K562 (cell line): ENCODE results near the gene HPS4. TPM values are rescaled to one million over a fixed set of nuclear protein-coding genes. Genes with fewer than 3 reads are reported as not detected.

Experiments
- CBX1 ChIP-seq: sonication (generic); IDR thresholded peaks from 2 replicates; pipeline ENCODE4 v1.6.1; 2016; ENCODE audit warnings: antibody characterized with exemption, low read depth, mild to moderate bottlenecking
- CBX3 ChIP-seq, 2 experiments: IDR thresholded peaks; 1 replicate in 1 of 2; 2 replicates in 1 of 2; pipeline ENCODE4 v1.6.1; 2012; ENCODE audit warnings: inconsistent platforms in 2 of 2, low read length in 2 of 2, borderline replicate concordance in 1 of 2, control low read depth in 1 of 2
- CTBP1 ChIP-seq: fragments of 450-650 bp; IDR thresholded peaks from 2 replicates; pipeline ENCODE4 v1.6.1; 2016; ENCODE audit warnings: borderline replicate concordance
- DIDO1 ChIP-seq: fragments of 450-650 bp; IDR thresholded peaks from 2 replicates; pipeline ENCODE4 v1.6.1; 2016; ENCODE audit warnings: low read depth, missing biosample characterization, missing genetic modification characterization
- HDAC1 ChIP-seq, 2 experiments: fragments of 450-650 bp; IDR thresholded peaks; 2 replicates each; pipeline ENCODE4 v1.6.1; 2016 to 2017; ENCODE audit warnings: inconsistent platforms in 1 of 2, mild to moderate bottlenecking in 1 of 2, moderate library complexity in 1 of 2
- JUN ChIP-seq, 2 experiments: sonication (generic) in 1 of 2; formaldehyde crosslinking in 1 of 2; IDR thresholded peaks; 2 replicates each; pipeline versions ENCODE4 v1.6.1 to v1.8.0; 2012 to 2022; ENCODE audit warnings: borderline replicate concordance in 2 of 2, mild to moderate bottlenecking in 2 of 2, improper control_type of control experiment in 1 of 2, low read depth in 1 of 2, low read length in 1 of 2, missing genetic modification reagents in 1 of 2
- KDM5B ChIP-seq: fragments of 200-600 bp; sonication (generic); IDR thresholded peaks from 2 replicates; pipeline ENCODE4 v1.6.1; 2012; ENCODE audit warnings: low read depth, mild to moderate bottlenecking, moderate library complexity, low read length, control low read depth, inconsistent platforms; ENCODE audit not compliant: insufficient replicate concordance
- LCOR ChIP-seq: sonication (generic); formaldehyde crosslinking; IDR thresholded peaks from 2 replicates; pipeline ENCODE4 v1.8.0; 2022; ENCODE audit warnings: mild to moderate bottlenecking, missing genetic modification reagents
- NFE2 ChIP-seq: IDR thresholded peaks from 2 replicates; pipeline ENCODE4 v1.6.1; 2014; ENCODE audit warnings: antibody characterized with exemption, low read depth
- NFRKB ChIP-seq: fragments of 450-650 bp; IDR thresholded peaks from 2 replicates; pipeline ENCODE4 v1.6.1; 2016; ENCODE audit warnings: low read depth
- POLR2G ChIP-seq: fragments of 200-400 bp; formaldehyde crosslinking; IDR thresholded peaks from 2 replicates; pipeline ENCODE4 v1.6.1; 2017; ENCODE audit warnings: low read depth, mild to moderate bottlenecking, antibody characterized with exemption, low read length, moderate library complexity
- RCOR1 ChIP-seq, 2 experiments: IDR thresholded peaks; 2 replicates each; pipeline ENCODE4 v1.6.1; 2012; ENCODE audit warnings: low read depth in 2 of 2, low read length in 2 of 2, borderline replicate concordance in 1 of 2, improper control_type of control experiment in 1 of 2
- SMARCE1 ChIP-seq: fragments of 450-650 bp; IDR thresholded peaks from 2 replicates; pipeline ENCODE4 v1.7.1; 2016; ENCODE audit warnings: mild to moderate bottlenecking
- SUPT5H ChIP-seq: fragments of 450-650 bp; IDR thresholded peaks from 2 replicates; pipeline ENCODE4 v1.6.1; 2016
- TBP ChIP-seq: optimal IDR thresholded peaks from 2 replicates; pipeline ENCODE3; 2011; ENCODE audit warnings: low read depth, low read length, improper control_type of control experiment
- polyA plus RNA-seq, 8 experiments: library from polyadenylated mRNA; depleted of rRNA in 4 of 8; stranded (reverse) in 5 of 8; unstranded in 3 of 8; fragments of >200 nt; fragmentation: Nextera tagmentation in 2 of 8; fragmentation: Illumina TruSeq in 1 of 8; extraction: Ambion mirVana in 2 of 8; extraction: Trizol in 1 of 8; gene quantifications; 2 replicates each; pipeline versions ENCODE4 v1.2.1 to v1.2.3, GENCODE V29; 2011 to 2014; ENCODE audit warnings: inconsistent platforms in 1 of 8, missing spikeins in 1 of 8
- total RNA-seq, 7 experiments: library from RNA; depleted of rRNA in 6 of 7; stranded (reverse); fragments of >200 nt in 6 of 7; fragmentation: Illumina TruSeq in 2 of 7; extraction: Trizol in 2 of 7; gene quantifications; 2 replicates each; pipeline versions ENCODE4 v1.2.1 to v1.2.3, GENCODE V29; 2011 to 2021; ENCODE audit warnings: low replicate concordance in 1 of 7
- TF ChIP-seq, protein P1 (sequence below): sonication (generic); formaldehyde crosslinking; IDR thresholded peaks from 2 replicates; pipeline ENCODE4 v1.8.0; 2022; ENCODE audit warnings: mild to moderate bottlenecking, missing genetic modification reagents
- TF ChIP-seq, protein P2 (sequence below): fragments of 250-450 bp; sonication (Bioruptor Pico); IDR thresholded peaks from 2 replicates; pipeline ENCODE4 v1.8.0; 2021; ENCODE audit warnings: moderate library complexity, mild to moderate bottlenecking, inconsistent platforms
- TF ChIP-seq, protein P3 (sequence below): fragments of 450-650 bp; formaldehyde crosslinking; conservative IDR thresholded peaks from 2 replicates; pipeline ENCODE4 v1.4.0; 2022; ENCODE audit warnings: mild to moderate bottlenecking, missing genetic modification characterization
- TF ChIP-seq, protein P4 (sequence below): sonication (generic); formaldehyde crosslinking; IDR thresholded peaks from 2 replicates; pipeline ENCODE4 v1.8.0; 2022; ENCODE audit warnings: mild to moderate bottlenecking, missing genetic modification reagents
- TF ChIP-seq, protein P5 (sequence below): fragments of 250-450 bp; sonication (Bioruptor Pico); IDR thresholded peaks from 2 replicates; pipeline ENCODE4 v1.9.0; 2021; ENCODE audit warnings: mild to moderate bottlenecking

HPS4 gene
- total and polyA plus RNA-seq, 9 of the 15 experiments (the other 6 are each of a cell fraction or from before 2014, with no cell fraction given) = 12.8 to 29.2 (median 25.3) TPM

DNA sequence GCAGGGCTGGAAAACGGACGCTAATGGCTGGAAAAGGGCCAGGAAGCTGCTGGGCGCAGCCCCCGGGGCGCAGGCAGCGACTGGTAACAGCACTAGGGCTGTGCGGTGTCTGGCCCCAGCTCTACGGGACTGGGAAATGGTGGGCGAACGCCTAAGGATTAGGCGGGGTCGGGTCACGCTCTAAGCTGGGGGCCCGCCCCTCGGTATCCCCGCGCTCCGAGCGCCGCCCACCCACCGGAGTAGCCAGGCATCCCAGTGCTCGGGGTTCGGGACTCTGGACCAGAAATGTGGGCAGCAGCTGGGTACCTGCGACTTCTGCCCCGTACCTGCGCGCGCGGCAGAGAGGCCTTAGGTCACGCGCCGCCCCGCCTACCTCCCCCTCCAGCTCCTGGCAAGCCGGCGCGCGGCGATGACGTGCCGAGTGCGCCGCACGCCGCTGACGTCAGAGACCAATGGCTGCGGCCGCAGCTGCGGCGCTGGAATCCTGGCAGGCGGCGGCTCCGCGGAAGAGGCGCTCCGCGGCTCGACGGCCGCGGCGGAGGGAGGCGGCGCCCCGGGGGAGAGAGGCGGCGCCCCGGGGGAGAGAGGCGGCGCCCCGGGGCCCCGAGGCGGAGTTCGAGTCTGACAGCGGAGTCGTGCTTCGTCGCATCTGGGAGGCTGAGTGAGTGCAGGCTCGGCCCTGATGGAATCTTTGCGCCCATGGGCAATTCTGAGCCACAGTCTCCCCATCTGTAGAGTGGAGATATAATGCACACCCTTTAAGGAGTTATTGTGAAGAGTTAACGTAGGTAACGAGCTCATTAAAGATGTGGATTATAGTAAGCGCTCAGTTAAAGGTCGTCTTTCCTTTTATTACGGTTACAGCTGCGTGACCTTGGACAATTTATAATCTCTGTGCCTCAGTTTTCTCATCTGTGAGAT is at the start of gene HPS4, which contains the start of gene SRRD (continued):
- TF ChIP-seq, protein P1, sequence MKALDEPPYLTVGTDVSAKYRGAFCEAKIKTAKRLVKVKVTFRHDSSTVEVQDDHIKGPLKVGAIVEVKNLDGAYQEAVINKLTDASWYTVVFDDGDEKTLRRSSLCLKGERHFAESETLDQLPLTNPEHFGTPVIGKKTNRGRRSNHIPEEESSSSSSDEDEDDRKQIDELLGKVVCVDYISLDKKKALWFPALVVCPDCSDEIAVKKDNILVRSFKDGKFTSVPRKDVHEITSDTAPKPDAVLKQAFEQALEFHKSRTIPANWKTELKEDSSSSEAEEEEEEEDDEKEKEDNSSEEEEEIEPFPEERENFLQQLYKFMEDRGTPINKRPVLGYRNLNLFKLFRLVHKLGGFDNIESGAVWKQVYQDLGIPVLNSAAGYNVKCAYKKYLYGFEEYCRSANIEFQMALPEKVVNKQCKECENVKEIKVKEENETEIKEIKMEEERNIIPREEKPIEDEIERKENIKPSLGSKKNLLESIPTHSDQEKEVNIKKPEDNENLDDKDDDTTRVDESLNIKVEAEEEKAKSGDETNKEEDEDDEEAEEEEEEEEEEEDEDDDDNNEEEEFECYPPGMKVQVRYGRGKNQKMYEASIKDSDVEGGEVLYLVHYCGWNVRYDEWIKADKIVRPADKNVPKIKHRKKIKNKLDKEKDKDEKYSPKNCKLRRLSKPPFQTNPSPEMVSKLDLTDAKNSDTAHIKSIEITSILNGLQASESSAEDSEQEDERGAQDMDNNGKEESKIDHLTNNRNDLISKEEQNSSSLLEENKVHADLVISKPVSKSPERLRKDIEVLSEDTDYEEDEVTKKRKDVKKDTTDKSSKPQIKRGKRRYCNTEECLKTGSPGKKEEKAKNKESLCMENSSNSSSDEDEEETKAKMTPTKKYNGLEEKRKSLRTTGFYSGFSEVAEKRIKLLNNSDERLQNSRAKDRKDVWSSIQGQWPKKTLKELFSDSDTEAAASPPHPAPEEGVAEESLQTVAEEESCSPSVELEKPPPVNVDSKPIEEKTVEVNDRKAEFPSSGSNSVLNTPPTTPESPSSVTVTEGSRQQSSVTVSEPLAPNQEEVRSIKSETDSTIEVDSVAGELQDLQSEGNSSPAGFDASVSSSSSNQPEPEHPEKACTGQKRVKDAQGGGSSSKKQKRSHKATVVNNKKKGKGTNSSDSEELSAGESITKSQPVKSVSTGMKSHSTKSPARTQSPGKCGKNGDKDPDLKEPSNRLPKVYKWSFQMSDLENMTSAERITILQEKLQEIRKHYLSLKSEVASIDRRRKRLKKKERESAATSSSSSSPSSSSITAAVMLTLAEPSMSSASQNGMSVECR (CRISPR knock-in tag) = peak; percentile 85; the same call in 1 of the 2 replicates
- TF ChIP-seq DIDO1 (peak; percentile 39; the same call in 1 of the 2 replicates), HDAC1 (IDR thresholded peaks at IDR 0.05) (peak; percentile 60 to 89; a peak in 3 of 4 replicates), TBP (peak; percentile 78), CTBP1 (peak; percentile 85), SUPT5H (peak; percentile 72), RCOR1 (IDR thresholded peaks at IDR 0.05; ENCODE audit: borderline replicate concordance in 1 of 2, low read depth in 2 of 2, low read length in 2 of 2) (peak; percentile 34 to 90), KDM5B (peak; percentile 57), LCOR (CRISPR knock-in tag) (no peak), JUN (IDR thresholded peaks at IDR 0.05; ENCODE audit: borderline replicate concordance, low read depth, low read length) (peak; percentile 61), JUN (CRISPR knock-in tag; IDR thresholded peaks at IDR 0.05; ENCODE audit: borderline replicate concordance) (0 out of 2 replicates have a peak, but pooled peaks have one; percentile 57), SMARCE1 (0 out of 2 replicates have a peak, but pooled peaks have one; percentile 28), CBX3 (IDR thresholded peaks at IDR 0.05; ENCODE audit: borderline replicate concordance in 1 of 2, low read length in 2 of 2) (peak in 1 of 2 experiments; percentile 53; a peak in 1 of 3 replicates), POLR2G (peak; percentile 87), NFE2 (0 out of 2 replicates have a peak, but pooled peaks have one; percentile 11), CBX1 (peak; percentile 81; the same call in 1 of the 2 replicates), NFRKB (no peak)
- TF ChIP-seq, protein P2, sequence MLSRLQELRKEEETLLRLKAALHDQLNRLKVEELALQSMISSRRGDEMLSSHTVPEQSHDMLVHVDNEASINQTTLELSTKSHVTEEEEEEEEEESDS = no peak
- TF ChIP-seq, protein P3, sequence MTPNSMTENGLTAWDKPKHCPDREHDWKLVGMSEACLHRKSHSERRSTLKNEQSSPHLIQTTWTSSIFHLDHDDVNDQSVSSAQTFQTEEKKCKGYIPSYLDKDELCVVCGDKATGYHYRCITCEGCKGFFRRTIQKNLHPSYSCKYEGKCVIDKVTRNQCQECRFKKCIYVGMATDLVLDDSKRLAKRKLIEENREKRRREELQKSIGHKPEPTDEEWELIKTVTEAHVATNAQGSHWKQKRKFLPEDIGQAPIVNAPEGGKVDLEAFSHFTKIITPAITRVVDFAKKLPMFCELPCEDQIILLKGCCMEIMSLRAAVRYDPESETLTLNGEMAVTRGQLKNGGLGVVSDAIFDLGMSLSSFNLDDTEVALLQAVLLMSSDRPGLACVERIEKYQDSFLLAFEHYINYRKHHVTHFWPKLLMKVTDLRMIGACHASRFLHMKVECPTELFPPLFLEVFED = no peak
- TF ChIP-seq, protein P4, sequence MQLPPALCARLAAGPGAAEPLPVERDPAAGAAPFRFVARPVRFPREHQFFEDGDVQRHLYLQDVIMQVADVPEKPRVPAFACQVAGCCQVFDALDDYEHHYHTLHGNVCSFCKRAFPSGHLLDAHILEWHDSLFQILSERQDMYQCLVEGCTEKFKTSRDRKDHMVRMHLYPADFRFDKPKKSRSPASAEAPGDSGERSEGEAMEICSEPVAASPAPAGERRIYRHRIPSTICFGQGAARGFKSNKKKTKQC (CRISPR knock-in tag) = 0 out of 2 replicates have a peak, but pooled peaks have one; percentile 28
- TF ChIP-seq, protein P5, sequence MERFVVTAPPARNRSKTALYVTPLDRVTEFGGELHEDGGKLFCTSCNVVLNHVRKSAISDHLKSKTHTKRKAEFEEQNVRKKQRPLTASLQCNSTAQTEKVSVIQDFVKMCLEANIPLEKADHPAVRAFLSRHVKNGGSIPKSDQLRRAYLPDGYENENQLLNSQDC = peak; percentile 68; the same call in 1 of the 2 replicates
